Measurements from ENCODE around the gene FRMD5.

Gene FRMD5

DNA sequence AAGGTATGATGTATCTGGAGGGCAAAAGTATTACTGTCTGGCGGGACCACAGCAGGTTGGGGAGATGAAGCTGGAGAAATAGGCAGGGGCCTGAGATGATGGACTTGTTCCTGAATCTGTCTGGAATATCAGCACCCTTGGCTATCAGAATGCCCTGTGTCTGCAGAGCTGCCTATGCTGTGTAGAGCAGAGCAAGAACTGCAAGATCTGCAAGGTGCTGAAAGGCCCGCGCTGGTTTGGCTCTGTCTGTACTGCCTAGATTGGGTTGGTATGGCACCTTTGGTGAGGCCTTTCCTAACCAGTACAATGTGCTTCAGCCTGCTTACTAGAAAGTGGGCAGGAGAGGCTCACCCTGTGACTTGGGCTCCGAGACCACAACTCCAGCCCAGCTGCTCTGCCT lies 271.5 kb downstream of the FRMD5 start:
- Histone ChIP-seq H3K4me1 (ENCODE audit: control insufficient read depth, insufficient read depth, low read length) (no peaks in the 10 kb centered on the region), H3K9ac (ENCODE audit: low read length) (no peak overlapping the region)

DNA sequence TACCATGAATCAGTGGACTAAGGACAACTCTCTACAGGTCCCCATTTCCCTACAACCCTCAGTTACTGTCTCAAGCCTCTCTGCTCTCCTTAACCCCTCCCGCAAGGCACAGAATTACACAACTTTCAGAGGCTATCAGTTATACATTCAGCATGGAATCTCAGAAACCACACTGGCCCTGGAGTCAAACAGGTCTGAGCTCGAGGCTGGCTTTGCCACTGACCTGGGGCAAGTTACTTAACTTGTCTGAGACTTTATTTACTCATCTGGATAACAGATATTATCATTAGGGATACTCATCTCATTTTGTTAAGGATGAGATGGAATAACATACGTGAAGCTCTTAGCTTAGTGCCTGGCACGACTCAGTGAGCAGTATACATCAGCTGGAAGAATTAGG lies 273.1 kb downstream of the FRMD5 start:
- Histone ChIP-seq H3K27me3 (ENCODE audit: control insufficient read depth, insufficient read depth, low read length) (no peaks in the 10 kb centered on the region), H3K36me3 (ENCODE audit: control insufficient read depth, insufficient read depth, low read length) (no peaks in the 10 kb centered on the region), H3K27ac (ENCODE audit: low read depth, low read length) (no peak overlapping the region), H3K4me1 (ENCODE audit: control insufficient read depth, insufficient read depth, low read length) (no peaks in the 10 kb centered on the region), H3K4me3 (ENCODE audit: low read length) (no peak overlapping the region), H3K9ac (ENCODE audit: low read length) (no peak overlapping the region)

More for the DNA sequence above, 271.5 kb downstream of the FRMD5 start:
- no peak overlapping the region for H3K4me3 ChIP-seq (ENCODE audit: low read length)
- H3K36me3 ChIP-seq (ENCODE audit: control insufficient read depth, insufficient read depth, low read length) = no peaks in the 10 kb centered on the region
- H3K27ac ChIP-seq (ENCODE audit: low read depth, low read length) = no peak overlapping the region
- no peaks in the 10 kb centered on the region for H3K27me3 ChIP-seq (ENCODE audit: control insufficient read depth, insufficient read depth, low read length)

DNA sequence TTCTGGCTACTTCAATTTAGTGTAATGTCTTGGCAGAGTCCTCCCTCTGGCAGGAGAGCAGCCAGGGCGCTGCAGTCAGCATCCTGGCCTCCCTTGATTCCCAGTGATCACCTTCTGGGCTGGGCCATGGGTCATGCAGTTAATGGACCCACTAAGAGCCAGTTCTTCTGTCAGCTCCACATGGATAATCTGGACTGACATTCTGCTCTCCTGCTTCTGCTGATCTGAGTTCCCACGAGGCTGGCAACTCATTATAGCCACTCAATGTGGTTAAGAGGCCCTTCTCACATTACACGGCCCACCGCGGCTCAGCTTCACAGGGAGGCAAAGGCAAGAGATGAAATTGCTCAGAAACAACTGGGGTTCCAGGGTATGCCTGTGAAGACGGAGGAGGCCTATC lies 274.3 kb downstream of the FRMD5 start:
- no peak overlapping the region for H3K27ac ChIP-seq (ENCODE audit: low read depth, low read length)
- no peaks in the 10 kb centered on the region for H3K27me3 ChIP-seq (ENCODE audit: control insufficient read depth, insufficient read depth, low read length)
- H3K36me3 ChIP-seq (ENCODE audit: control insufficient read depth, insufficient read depth, low read length) = no peaks in the 10 kb centered on the region
- no peak overlapping the region for H3K4me3 ChIP-seq (ENCODE audit: low read length)
- no peaks in the 10 kb centered on the region for H3K4me1 ChIP-seq (ENCODE audit: control insufficient read depth, insufficient read depth, low read length)
- no peak overlapping the region for H3K9ac ChIP-seq (ENCODE audit: low read length)

DNA sequence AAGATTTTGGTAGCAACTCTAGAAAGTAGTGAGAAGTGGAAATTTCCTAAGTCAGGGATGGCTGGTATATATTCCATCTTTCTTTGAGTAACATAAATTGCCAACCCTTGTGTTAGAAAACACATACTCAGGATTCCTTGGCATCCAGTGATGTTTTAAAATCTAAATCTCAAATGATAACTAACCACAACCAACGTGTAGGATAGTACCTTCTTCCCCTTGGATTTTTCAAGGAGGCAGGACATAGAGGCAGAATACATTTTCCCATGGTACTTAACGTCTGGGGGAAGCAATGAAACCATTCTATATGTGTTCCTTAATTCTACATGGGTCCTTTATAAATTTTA lies 274.8 kb downstream of the FRMD5 start:
- Histone ChIP-seq H3K27ac (ENCODE audit: low read depth, low read length) (no peak overlapping the region), H3K4me3 (ENCODE audit: low read length) (no peak overlapping the region)

DNA sequence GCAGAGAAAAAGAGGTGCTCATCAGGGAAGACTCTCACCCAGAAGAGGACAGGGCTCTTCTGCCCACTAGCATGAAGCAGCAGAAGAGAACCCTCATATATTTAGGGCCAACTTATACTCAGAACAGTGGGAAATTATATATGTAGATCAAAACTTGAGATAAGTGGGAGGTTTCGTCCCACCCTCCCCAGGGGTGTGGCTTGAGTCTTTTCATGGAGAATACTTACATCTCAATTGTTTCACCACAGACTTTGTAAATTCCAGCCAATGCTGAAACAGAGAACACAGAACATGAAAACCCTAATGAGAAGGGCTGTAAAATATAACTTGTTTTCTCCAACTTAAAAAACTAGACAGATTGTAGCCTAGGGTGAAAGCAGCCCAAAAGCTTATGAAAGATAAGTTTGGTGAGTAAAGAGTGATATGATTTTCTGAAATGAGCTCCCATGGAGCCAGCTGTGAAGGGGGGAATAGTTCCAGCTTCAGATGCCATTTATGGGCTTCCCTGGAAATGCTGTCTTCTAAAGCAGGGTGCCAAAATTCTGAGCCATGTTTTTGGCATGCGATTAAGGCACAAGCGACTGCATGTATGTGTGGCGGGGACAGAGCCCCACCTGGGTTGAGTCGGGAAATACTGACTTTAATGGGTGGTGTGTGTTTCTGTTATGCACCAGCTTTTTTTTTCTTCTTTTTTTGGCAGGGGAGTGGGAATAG lies 275.4 kb downstream of the FRMD5 start:
- no peaks in the 10 kb centered on the region for H3K4me1 ChIP-seq (ENCODE audit: control insufficient read depth, insufficient read depth, low read length)
- no peak overlapping the region for H3K4me3 ChIP-seq (ENCODE audit: low read length)
- no peaks in the 10 kb centered on the region for H3K36me3 ChIP-seq (ENCODE audit: control insufficient read depth, insufficient read depth, low read length)
- H3K27me3 ChIP-seq (ENCODE audit: control insufficient read depth, insufficient read depth, low read length) = no peaks in the 10 kb centered on the region
- H3K9ac ChIP-seq (ENCODE audit: low read length) = no peak overlapping the region
- H3K27ac ChIP-seq (ENCODE audit: low read depth, low read length) = no peak overlapping the region

More for the DNA sequence above, 274.8 kb downstream of the FRMD5 start:
- Histone ChIP-seq H3K4me1 (ENCODE audit: control insufficient read depth, insufficient read depth, low read length) (no peaks in the 10 kb centered on the region), H3K9ac (ENCODE audit: low read length) (no peak overlapping the region), H3K36me3 (ENCODE audit: control insufficient read depth, insufficient read depth, low read length) (no peaks in the 10 kb centered on the region), H3K27me3 (ENCODE audit: control insufficient read depth, insufficient read depth, low read length) (no peaks in the 10 kb centered on the region)

DNA sequence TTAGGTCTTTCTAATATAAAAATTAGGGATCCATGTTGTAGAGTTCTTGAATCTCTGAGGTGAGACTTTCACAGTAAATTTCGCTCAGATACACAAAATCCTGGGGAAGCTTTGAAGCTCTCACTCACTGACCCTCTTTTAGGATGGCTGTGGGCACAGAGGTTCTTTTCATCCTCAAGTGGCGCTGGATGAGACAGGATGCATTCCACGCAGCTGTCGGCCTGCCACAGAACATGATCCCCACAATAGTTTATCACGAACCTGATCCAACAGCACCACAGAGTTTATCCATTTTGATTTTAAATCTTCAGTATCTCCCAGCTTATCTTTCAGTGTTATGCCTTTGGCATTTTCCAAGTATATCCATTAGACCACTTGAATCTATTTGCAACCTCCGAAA lies 276.4 kb downstream of the FRMD5 start:
- Histone ChIP-seq H3K36me3 (ENCODE audit: control insufficient read depth, insufficient read depth, low read length) (no peaks in the 10 kb centered on the region), H3K4me3 (ENCODE audit: low read length) (no peak overlapping the region), H3K27ac (ENCODE audit: low read depth, low read length) (no peak overlapping the region), H3K9ac (ENCODE audit: low read length) (no peak overlapping the region), H3K4me1 (ENCODE audit: control insufficient read depth, insufficient read depth, low read length) (no peaks in the 10 kb centered on the region), H3K27me3 (ENCODE audit: control insufficient read depth, insufficient read depth, low read length) (no peaks in the 10 kb centered on the region)

DNA sequence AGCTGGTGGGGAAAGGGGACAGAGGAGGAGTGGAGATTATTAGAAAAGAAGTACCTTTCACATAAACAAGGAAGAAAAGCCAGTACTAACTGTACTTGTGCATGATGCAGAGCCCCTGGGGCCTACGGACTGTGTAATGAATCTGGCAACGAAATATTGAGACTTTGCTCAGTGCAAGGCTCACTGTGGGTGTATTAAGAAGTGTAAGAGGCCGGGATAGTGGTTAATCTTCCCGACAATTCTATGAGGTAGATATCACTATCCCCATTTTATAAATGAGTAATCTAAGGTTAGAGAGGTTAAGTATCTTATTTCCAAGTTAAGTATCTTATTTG lies 278.8 kb downstream of the FRMD5 start:
- H3K27ac ChIP-seq (ENCODE audit: low read depth, low read length) = no peak overlapping the region
- H3K27me3 ChIP-seq (ENCODE audit: control insufficient read depth, insufficient read depth, low read length) = no peaks in the 10 kb centered on the region
- no peak overlapping the region for H3K4me3 ChIP-seq (ENCODE audit: low read length)
- H3K9ac ChIP-seq (ENCODE audit: low read length) = no peak overlapping the region
- no peaks in the 10 kb centered on the region for H3K36me3 ChIP-seq (ENCODE audit: control insufficient read depth, insufficient read depth, low read length)
- H3K4me1 ChIP-seq (ENCODE audit: control insufficient read depth, insufficient read depth, low read length) = peaks cover 5% of the 10 kb centered on the region

DNA sequence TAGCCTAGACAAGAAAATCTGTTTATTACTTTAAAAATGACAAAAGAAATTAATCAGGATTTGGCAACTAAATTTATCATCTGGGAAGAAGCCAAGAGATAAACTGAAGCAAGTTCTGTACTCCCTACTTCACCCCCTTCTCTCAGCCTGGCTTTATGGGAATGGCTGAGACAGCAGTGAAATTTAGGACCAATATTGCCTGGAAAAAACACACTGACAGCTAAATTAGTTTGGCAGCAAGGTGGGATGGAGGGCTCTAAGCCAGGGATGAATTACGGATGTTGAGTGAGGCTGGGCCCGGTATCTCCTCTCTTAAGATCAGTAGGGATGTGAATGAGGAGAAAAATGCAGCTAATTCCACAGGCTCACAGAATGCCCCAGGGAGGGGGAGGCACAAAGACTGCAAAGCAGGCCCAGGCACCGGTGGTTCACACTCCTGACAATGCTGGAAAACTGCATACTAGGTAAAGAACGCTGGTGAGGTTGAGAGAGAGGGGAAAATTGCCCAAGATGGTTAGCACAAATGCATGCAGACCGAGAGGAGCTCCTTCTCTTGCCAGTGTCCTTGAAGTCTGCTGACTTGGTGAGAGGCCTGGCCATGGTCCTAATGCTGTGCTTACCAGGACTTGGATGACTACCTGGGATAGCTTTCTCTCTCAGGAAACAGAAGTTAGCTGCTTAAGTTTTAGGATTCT lies 279.3 kb downstream of the FRMD5 start:
- Histone ChIP-seq H3K9ac (ENCODE audit: low read length) (no peak overlapping the region), H3K27me3 (ENCODE audit: control insufficient read depth, insufficient read depth, low read length) (no peaks in the 10 kb centered on the region), H3K4me1 (ENCODE audit: control insufficient read depth, insufficient read depth, low read length) (peaks cover 5% of the 10 kb centered on the region), H3K4me3 (ENCODE audit: low read length) (no peak overlapping the region), H3K36me3 (ENCODE audit: control insufficient read depth, insufficient read depth, low read length) (no peaks in the 10 kb centered on the region), H3K27ac (ENCODE audit: low read depth, low read length) (no peak overlapping the region)

DNA sequence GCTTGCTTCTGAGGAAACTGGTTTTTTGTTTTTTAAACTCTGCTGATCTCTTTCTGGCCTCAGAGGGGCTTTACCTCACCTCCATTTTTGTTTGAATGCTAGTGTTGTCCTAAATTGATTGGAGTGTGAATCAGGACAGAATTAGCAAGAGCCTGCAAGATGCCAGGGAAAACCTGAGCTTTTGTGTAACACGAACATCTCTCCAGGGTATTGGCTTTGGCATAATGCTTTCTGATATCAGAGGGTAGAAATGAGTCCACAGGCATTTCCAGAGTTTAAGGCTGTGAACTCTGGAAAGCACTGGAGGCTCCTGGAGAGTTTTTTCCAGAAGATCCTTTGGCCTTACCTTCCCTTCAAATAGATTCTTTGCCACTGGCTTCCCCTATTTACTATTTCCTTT lies 281.1 kb downstream of the FRMD5 start:
- no peak overlapping the region for H3K27ac ChIP-seq (ENCODE audit: low read depth, low read length)

DNA sequence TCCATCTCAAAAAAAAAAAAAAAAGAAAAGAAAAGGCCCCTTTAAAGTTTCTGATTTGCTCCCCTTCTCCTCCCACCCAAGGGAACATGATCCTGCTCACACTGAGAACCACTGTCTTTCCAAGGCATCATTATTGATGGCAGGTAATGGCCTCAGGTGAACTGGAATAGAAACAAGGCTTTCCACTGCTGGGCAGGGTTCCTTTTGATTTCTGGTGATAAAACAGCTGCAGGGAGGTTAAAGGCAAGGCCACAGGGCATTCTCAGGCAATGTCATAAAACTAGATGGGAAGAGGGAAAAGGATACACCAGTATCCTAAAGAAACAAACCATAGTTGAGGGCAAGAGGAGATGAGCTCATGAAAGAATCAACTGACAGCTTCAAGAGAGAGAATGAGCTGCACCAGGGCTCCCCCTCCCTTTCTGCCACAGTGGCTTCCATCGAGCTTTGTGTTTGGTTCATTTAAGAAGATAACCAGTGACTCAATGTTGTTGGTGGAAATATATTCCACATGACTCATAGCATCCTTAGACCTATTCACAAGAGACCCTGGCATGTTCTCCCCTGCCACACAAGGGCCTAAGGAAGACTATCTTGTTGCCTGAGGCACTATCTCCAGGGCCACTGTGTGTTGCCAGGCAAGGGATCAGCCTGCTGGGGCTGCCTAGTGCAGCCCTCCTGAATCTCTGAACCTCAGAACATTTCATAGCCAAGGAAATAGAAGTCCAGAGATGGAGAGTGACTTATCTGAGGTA lies 281.9 kb downstream of the FRMD5 start:
- H3K36me3 ChIP-seq (ENCODE audit: control insufficient read depth, insufficient read depth, low read length) = no peaks in the 10 kb centered on the region
- no peaks in the 10 kb centered on the region for H3K27me3 ChIP-seq (ENCODE audit: control insufficient read depth, insufficient read depth, low read length)
- H3K27ac ChIP-seq (ENCODE audit: low read depth, low read length) = no peak overlapping the region
- H3K9ac ChIP-seq (ENCODE audit: low read length) = no peak overlapping the region
- H3K4me3 ChIP-seq (ENCODE audit: low read length) = no peak overlapping the region
- peaks cover 5% of the 10 kb centered on the region for H3K4me1 ChIP-seq (ENCODE audit: control insufficient read depth, insufficient read depth, low read length)

More for the DNA sequence above, 281.1 kb downstream of the FRMD5 start:
- no peak overlapping the region for H3K4me3 ChIP-seq (ENCODE audit: low read length)
- no peaks in the 10 kb centered on the region for H3K36me3 ChIP-seq (ENCODE audit: control insufficient read depth, insufficient read depth, low read length)
- no peak overlapping the region for H3K9ac ChIP-seq (ENCODE audit: low read length)
- no peaks in the 10 kb centered on the region for H3K27me3 ChIP-seq (ENCODE audit: control insufficient read depth, insufficient read depth, low read length)
- H3K4me1 ChIP-seq (ENCODE audit: control insufficient read depth, insufficient read depth, low read length) = peaks cover 5% of the 10 kb centered on the region

DNA sequence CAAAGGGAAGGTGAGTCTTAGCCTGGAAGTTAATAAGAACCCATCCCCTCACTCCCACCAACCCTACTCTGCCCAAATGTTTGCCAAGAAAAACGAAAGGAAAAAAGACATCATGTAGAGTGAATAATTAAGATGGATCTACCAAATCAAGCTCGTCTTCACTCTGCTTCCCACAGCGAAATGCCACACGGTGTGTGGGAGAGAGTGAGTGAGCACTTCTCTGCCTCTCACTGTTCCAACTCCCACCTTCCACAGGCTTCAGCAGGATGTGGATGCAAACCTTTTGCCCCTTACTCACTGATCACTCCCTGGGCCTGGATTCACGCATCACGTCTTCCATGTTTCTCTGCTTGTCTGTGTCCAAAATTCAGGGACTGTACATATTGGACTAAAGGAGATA lies 282.9 kb downstream of the FRMD5 start:
- no peaks in the 10 kb centered on the region for H3K27me3 ChIP-seq (ENCODE audit: control insufficient read depth, insufficient read depth, low read length)
- H3K9ac ChIP-seq (ENCODE audit: low read length) = no peak overlapping the region
- peaks cover 5% of the 10 kb centered on the region for H3K4me1 ChIP-seq (ENCODE audit: control insufficient read depth, insufficient read depth, low read length)
- H3K4me3 ChIP-seq (ENCODE audit: low read length) = no peak overlapping the region
- H3K27ac ChIP-seq (ENCODE audit: low read depth, low read length) = no peak overlapping the region
- no peaks in the 10 kb centered on the region for H3K36me3 ChIP-seq (ENCODE audit: control insufficient read depth, insufficient read depth, low read length)

DNA sequence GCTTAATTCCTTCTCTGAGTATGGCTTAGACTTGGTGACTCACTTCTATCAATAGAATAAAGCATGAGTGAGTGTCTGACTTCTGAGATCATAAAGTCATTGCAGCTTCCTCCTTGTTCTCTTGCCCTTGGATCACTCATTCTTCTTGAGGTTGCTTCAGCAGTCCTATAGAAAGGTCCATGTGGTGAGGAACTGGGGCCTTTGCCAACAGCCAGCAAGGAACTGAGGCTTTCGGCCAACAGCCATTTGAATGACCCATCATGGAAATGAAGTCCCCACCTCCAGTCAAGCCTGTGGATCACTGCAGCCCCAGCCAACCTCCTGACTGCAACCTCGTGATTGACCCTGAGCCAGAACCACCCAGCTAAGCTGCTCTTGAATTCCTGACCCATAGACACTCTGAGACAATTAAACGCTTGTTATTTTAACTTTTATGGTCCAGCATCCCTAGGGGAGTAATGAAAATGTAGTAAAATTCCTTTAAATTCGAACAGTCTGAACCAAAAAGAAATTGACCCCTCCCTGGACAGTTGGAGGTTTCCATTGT lies 283.8 kb downstream of the FRMD5 start:
- no peaks in the 10 kb centered on the region for H3K27me3 ChIP-seq (ENCODE audit: control insufficient read depth, insufficient read depth, low read length)
- no peak overlapping the region for H3K4me3 ChIP-seq (ENCODE audit: low read length)
- H3K36me3 ChIP-seq (ENCODE audit: control insufficient read depth, insufficient read depth, low read length) = no peaks in the 10 kb centered on the region
- H3K27ac ChIP-seq (ENCODE audit: low read depth, low read length) = no peak overlapping the region
- peaks cover 5% of the 10 kb centered on the region for H3K4me1 ChIP-seq (ENCODE audit: control insufficient read depth, insufficient read depth, low read length)
- H3K9ac ChIP-seq (ENCODE audit: low read length) = no peak overlapping the region
